MM.1S (cell line): ENCODE data around the gene TGFBR3.

Source experiments
- DNase-seq: peaks from one replicate; pipeline ENCODE4 v3.0.0-alpha.2; 2015
- H2AFZ ChIP-seq: fragments of 300-600 bp; sonication (generic); 2 replicates; pipeline ENCODE4 v1.6.0; 2016; ENCODE audit warnings: antibody characterized with exemption, low read length
- H3F3A ChIP-seq: fragments of 300-600 bp; sonication (generic); 2 replicates; pipeline ENCODE4 v1.6.1; 2016; ENCODE audit warnings: mild to moderate bottlenecking, antibody characterized with exemption, low read length, moderate library complexity, mixed read lengths; ENCODE audit not compliant: insufficient read depth
- H3K27ac ChIP-seq: fragments of 300-600 bp; sonication (generic); 2 replicates; pipeline ENCODE4 v1.5.1; 2016; ENCODE audit warnings: mild to moderate bottlenecking, low read length
- H3K27me3 ChIP-seq: fragments of 300-600 bp; sonication (generic); replicated peaks from 2 replicates; pipeline ENCODE4 v1.6.0; 2016; ENCODE audit warnings: low read length; ENCODE audit not compliant: insufficient read depth
- H3K36me3 ChIP-seq: fragments of 300-600 bp; sonication (generic); replicated peaks from 2 replicates; pipeline ENCODE4 v1.6.1; 2016; ENCODE audit warnings: mild to moderate bottlenecking, low read length, mixed read lengths; ENCODE audit not compliant: insufficient read depth
- H3K4me1 ChIP-seq: fragments of 300-600 bp; sonication (generic); 2 replicates; pipeline ENCODE4 v1.6.1; 2016; ENCODE audit warnings: low read length, mixed read lengths
- H3K4me2 ChIP-seq: fragments of 300-600 bp; sonication (generic); 2 replicates; pipeline ENCODE4 v1.6.0; 2016; ENCODE audit warnings: low read depth, low read length
- H3K4me3 ChIP-seq: fragments of 300-600 bp; sonication (generic); 2 replicates; pipeline ENCODE4 v1.5.1; 2016; ENCODE audit warnings: low read length, mixed read lengths
- H3K79me2 ChIP-seq: fragments of 300-600 bp; sonication (generic); 2 replicates; pipeline ENCODE4 v1.6.1; 2016; ENCODE audit warnings: mixed run types, low read length, mixed read lengths
- H3K9ac ChIP-seq: fragments of 300-600 bp; sonication (generic); 2 replicates; pipeline ENCODE4 v1.6.1; 2016; ENCODE audit warnings: low read length, mixed read lengths
- H3K9me2 ChIP-seq: fragments of 300-600 bp; sonication (generic); replicated peaks from 2 replicates; pipeline ENCODE4 v1.6.1; 2016; ENCODE audit warnings: mild to moderate bottlenecking, low read length, mixed read lengths; ENCODE audit not compliant: insufficient read depth
- H3K9me3 ChIP-seq: fragments of 300-600 bp; sonication (generic); replicated peaks from 2 replicates; pipeline ENCODE4 v1.6.1; 2016; ENCODE audit warnings: mild to moderate bottlenecking, low read length, mixed read lengths; ENCODE audit not compliant: insufficient read depth
- H4K20me1 ChIP-seq: fragments of 300-600 bp; sonication (generic); 2 replicates; pipeline ENCODE4 v1.6.1; 2016; ENCODE audit warnings: mild to moderate bottlenecking, low read length, moderate library complexity, mixed read lengths; ENCODE audit not compliant: insufficient read depth
- CTCF ChIP-seq: fragments of 300-600 bp; sonication (generic); IDR thresholded peaks from 2 replicates; pipeline ENCODE4 v1.5.1; 2016; ENCODE audit warnings: antibody characterized with exemption, low read length, mixed read lengths
- EZH2 ChIP-seq: fragments of 300-600 bp; sonication (generic); optimal IDR thresholded peaks from 2 replicates; pipeline ENCODE3; 2017; ENCODE audit warnings: low read depth, mild to moderate bottlenecking, antibody characterized with exemption, low read length, mixed read lengths
- EZH2phosphoT487 ChIP-seq: fragments of 300-600 bp; sonication (generic); IDR thresholded peaks from 2 replicates; pipeline ENCODE4 v1.6.1; 2018; ENCODE audit warnings: antibody characterized with exemption, low read length

The TGFBR3 gene

GRCh38 chr1:91697861-91698260, 188.1 kb downstream of the TGFBR3 start:
- H3K27ac ChIP-seq, result no peak overlapping the region
- no peaks in the 10 kb centered on the region for H3K79me2 ChIP-seq
- no peak overlapping the region for H2AFZ ChIP-seq
- H3K4me2 ChIP-seq, result no peak overlapping the region
- no peaks in the 10 kb centered on the region for H3K27me3 ChIP-seq
- H3K9me3 ChIP-seq, result no peaks in the 10 kb centered on the region
- H3F3A ChIP-seq, result no peaks in the 10 kb centered on the region
- no peaks in the 10 kb centered on the region for H3K9me2 ChIP-seq
- no peak for TF ChIP-seq EZH2
- TF ChIP-seq EZH2phosphoT487, result no peak
- no peak for TF ChIP-seq CTCF
- no peak for DNase-seq
- no peaks in the 10 kb centered on the region for H4K20me1 ChIP-seq
- no peak overlapping the region for H3K4me3 ChIP-seq
- H3K36me3 ChIP-seq, result no peaks in the 10 kb centered on the region
- H3K4me1 ChIP-seq, result no peaks in the 10 kb centered on the region
- H3K9ac ChIP-seq, result no peak overlapping the region

GRCh38 chr1:91697416-91697815, 188.5 kb downstream of the TGFBR3 start:
- H4K20me1 ChIP-seq, result no peaks in the 10 kb centered on the region
- no peak overlapping the region for H3K27ac ChIP-seq
- TF ChIP-seq EZH2 (no peak), EZH2phosphoT487 (no peak), CTCF (no peak)
- no peaks in the 10 kb centered on the region for H3K79me2 ChIP-seq
- H3K9me2 ChIP-seq, result no peaks in the 10 kb centered on the region
- H3K9me3 ChIP-seq, result no peaks in the 10 kb centered on the region
- H3K9ac ChIP-seq, result no peak overlapping the region
- H3K36me3 ChIP-seq, result no peaks in the 10 kb centered on the region
- H3K4me3 ChIP-seq, result no peak overlapping the region
- no peak overlapping the region for H3K4me2 ChIP-seq
- no peaks in the 10 kb centered on the region for H3K4me1 ChIP-seq
- no peak for DNase-seq
- H3F3A ChIP-seq, result no peaks in the 10 kb centered on the region
- no peaks in the 10 kb centered on the region for H3K27me3 ChIP-seq
- no peak overlapping the region for H2AFZ ChIP-seq

- no peaks in the 10 kb centered on the region for H3K4me1 ChIP-seq
- H3K4me2 ChIP-seq, result no peak overlapping the region
Measured at GRCh38 chr1:91696321-91696720, 189.6 kb downstream of the TGFBR3 start.

More at GRCh38 chr1:91696321-91696720, 189.6 kb downstream of the TGFBR3 start:
- DNase-seq, result no peak
- H3K9me3 ChIP-seq, result no peaks in the 10 kb centered on the region
- H3F3A ChIP-seq, result no peaks in the 10 kb centered on the region
- TF ChIP-seq EZH2 (no peak), EZH2phosphoT487 (no peak), CTCF (no peak)
- H3K79me2 ChIP-seq, result no peaks in the 10 kb centered on the region
- no peak overlapping the region for H3K4me3 ChIP-seq
- H2AFZ ChIP-seq, result no peak overlapping the region
- no peaks in the 10 kb centered on the region for H4K20me1 ChIP-seq
- no peak overlapping the region for H3K27ac ChIP-seq
- no peaks in the 10 kb centered on the region for H3K36me3 ChIP-seq
- H3K9me2 ChIP-seq, result no peaks in the 10 kb centered on the region
- H3K27me3 ChIP-seq, result no peaks in the 10 kb centered on the region
- no peak overlapping the region for H3K9ac ChIP-seq
